ENCODE results near the gene CMTR1.
A peak's percentile ranks its signal among the peaks of the same experiment; 100 is the strongest.
"Not testable (repeated sequence)": the region's sequence is repeated elsewhere in the genome, so short reads cannot be mapped to it uniquely, and the experiment has no call there.

CMTR1 gene

DNA sequence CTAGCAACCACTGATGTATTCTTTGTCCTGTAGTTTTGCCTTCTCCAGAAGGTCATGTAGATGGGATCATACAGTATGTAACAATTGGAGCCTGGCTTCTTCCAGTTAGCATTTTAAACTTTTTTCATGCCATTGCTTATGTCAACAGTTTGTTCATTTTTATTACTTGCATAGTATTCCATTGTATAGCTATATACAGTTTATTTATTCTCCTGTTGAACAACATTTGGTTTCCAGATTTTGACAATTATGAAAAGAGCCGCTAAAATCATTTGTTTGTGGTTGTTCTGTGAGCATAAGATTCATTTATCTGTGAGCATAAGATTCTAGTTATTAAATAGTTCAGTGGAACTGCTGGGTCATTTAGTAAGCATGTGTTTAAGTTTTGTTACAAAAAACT is 23.5 kb upstream of the CMTR1 start:
- H3K27me3 Mint-ChIP-seq: peaks cover 16% of the 10 kb centered on the region
- intact Hi-C loops (cut with micrococcal nuclease): no loop called here
- no peaks in the 10 kb centered on the region for H3K9me3 Mint-ChIP-seq
- no peak overlapping the region for H3K4me3 Mint-ChIP-seq
- no peaks in the 10 kb centered on the region for H3K4me1 Mint-ChIP-seq (ENCODE audit: low read depth)
- no peak overlapping the region for H3K27ac Mint-ChIP-seq
- no peaks in the 10 kb centered on the region for H3K36me3 Mint-ChIP-seq (ENCODE audit: low read depth)

DNA sequence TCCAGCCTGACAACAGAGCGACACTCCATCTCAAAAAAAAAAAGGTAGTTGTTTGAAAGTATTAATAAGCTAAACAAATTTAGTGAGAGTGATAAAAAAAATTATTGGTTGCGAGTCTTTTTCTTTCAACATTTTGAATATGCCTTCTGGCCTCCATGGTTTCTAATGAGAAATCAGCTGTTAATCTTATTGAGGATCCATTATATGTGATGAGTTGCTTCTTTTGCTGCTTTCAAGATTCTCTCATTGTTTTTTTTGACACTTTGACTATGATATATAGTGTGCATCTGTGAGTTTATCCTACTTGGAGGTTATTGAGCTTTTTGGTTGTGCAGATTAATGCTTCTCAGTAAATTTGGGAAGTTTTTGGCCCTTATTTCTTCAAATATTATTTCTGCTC is 15.6 kb upstream of the CMTR1 start:
- no peaks in the 10 kb centered on the region for H3K36me3 Mint-ChIP-seq (ENCODE audit: low read depth)
- H3K27ac Mint-ChIP-seq: no peak overlapping the region
- H3K27me3 Mint-ChIP-seq: peaks cover 14% of the 10 kb centered on the region
- no peaks in the 10 kb centered on the region for H3K4me1 Mint-ChIP-seq (ENCODE audit: low read depth)
- peaks cover 13% of the 10 kb centered on the region for H3K9me3 Mint-ChIP-seq
- intact Hi-C loops (cut with micrococcal nuclease): no loop called here
- H3K4me3 Mint-ChIP-seq: no peak overlapping the region

DNA sequence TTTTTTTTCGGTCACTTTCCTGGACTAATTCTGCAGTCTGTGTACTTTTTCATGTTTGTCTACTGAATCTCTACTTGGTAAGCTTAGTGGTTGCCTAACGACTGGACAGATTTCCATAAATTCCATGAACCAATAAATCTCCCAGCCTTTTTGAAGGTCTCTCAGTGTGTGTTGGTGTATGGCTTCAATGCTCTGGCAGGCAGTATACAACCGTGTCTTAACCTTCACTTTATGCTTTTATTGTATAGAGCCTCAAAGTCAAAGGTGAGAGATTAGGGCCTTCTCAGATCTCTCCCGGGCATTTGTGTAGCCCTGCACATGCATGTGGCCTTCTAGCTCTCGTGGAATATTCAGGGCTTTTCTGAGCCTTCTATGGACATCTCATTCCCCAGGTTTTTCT is 14.3 kb upstream of the CMTR1 start:
- H3K9me3 Mint-ChIP-seq: peaks cover 13% of the 10 kb centered on the region
- intact Hi-C loops (cut with micrococcal nuclease): no loop called here
- no peak overlapping the region for H3K4me3 Mint-ChIP-seq
- no peaks in the 10 kb centered on the region for H3K4me1 Mint-ChIP-seq (ENCODE audit: low read depth)
- H3K36me3 Mint-ChIP-seq (ENCODE audit: low read depth): no peaks in the 10 kb centered on the region
- no peak overlapping the region for H3K27ac Mint-ChIP-seq
- H3K27me3 Mint-ChIP-seq: peaks cover 16% of the 10 kb centered on the region

DNA sequence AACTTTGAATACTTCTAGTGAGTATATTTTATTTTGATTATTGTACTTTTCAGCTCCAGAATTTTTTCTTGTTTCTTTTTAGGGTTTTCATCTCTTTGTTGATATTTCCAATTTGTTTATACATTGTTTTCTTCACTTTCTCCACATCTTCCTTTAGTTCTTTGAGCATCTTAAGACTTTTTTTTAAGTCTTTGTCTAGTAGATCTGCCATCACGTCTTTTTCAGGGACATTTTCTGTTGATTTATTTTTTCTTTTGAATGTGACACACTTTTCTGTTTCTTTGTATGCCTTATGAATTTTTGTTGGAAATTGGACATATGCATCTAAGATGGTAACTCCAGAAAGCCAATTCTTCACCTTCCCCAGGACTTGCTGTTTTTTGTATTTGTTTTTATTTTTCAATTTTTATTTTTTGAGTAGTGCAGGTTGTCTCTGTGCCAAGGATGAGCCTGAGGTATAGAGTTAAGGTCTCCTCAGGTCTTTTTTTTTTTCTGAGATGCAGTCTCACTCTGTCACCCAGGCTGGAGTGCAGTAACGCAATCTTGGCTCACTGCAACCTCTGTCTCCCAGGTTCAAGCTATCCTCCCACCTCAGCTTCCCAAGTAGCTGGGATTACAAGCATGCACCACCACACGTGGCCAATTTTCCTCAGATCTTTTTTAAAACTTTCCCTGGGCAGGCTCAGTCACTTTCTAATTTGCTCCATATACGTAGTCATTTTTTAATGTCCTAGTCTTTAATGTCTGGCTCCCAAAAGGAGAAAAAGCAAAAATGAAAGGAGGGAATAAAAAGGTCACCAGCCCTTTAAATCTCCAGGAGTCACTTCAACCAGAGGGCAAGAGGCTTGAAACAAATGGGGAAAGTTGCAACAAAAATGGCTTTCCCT is 6.7 kb upstream of the CMTR1 start:
- H3K27ac Mint-ChIP-seq: no peak overlapping the region
- H3K9me3 Mint-ChIP-seq: no peaks in the 10 kb centered on the region
- no peaks in the 10 kb centered on the region for H3K4me1 Mint-ChIP-seq (ENCODE audit: low read depth)
- intact Hi-C loops (cut with micrococcal nuclease): no loop called here
- H3K36me3 Mint-ChIP-seq (ENCODE audit: low read depth): no peaks in the 10 kb centered on the region
- H3K4me3 Mint-ChIP-seq: no peak overlapping the region
- peaks cover 18% of the 10 kb centered on the region for H3K27me3 Mint-ChIP-seq

DNA sequence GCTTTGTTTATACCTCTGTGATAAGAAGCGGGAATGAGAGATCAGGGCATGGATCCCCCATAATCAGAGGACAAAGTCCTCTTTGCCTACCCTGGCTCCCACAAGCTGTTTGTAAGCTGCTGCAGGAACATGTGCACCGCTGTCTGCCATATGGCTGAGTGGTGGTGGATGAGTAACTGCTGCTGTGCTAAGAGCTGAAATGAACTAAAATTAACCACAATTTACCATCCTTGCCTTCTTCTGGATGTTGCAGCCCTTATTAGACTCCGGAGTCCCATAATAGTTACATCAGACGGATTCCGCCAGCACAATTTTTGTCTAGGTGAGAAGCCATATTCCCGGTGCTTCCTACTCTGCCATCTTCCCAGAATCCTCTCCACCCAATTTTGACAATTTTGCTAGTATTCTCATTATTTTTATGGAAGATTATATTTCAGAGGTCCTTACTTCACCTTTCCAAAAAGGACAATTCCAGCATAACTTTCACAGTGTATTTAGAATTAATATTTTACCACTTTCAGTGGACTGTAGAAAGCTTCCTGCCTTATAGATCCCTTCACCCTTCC is 6.0 kb upstream of the CMTR1 start:
- H3K36me3 Mint-ChIP-seq (ENCODE audit: low read depth): no peaks in the 10 kb centered on the region

DNA sequence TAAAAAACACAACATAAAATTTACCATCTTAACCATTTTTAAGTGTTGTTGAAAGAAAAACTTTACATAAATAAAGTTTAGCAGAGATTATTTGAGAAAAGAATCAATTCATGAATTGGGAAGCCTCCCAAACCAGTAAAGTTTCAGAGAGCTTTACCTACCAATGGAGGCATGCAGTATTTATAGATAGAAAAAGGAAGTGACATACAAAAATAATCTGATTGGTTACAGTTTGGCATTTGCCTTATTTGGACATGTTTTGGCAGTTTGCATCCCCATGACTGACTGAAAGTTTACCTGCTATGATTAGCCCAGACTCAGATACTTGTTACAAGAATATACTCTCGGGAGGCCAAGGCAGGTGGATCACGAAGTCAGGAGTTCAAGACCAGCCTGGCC is 3.7 kb upstream of the CMTR1 start:
- no peak overlapping the region for H3K27ac Mint-ChIP-seq
- H3K27me3 Mint-ChIP-seq: peaks cover 16% of the 10 kb centered on the region
- H3K36me3 Mint-ChIP-seq (ENCODE audit: low read depth): no peaks in the 10 kb centered on the region
- H3K4me3 Mint-ChIP-seq: no peak overlapping the region
- intact Hi-C loops (cut with micrococcal nuclease): no loop called here
- no peaks in the 10 kb centered on the region for H3K9me3 Mint-ChIP-seq
- H3K4me1 Mint-ChIP-seq (ENCODE audit: low read depth): peaks cover 16% of the 10 kb centered on the region

More for the DNA sequence above, 6.0 kb upstream of the CMTR1 start:
- intact Hi-C loops (cut with micrococcal nuclease): no loop called here
- Mint-ChIP-seq H3K4me3 (no peak overlapping the region), H3K9me3 (no peaks in the 10 kb centered on the region), H3K27ac (no peak overlapping the region), H3K4me1 (ENCODE audit: low read depth) (peaks cover under 1% of the 10 kb centered on the region), H3K27me3 (peaks cover 18% of the 10 kb centered on the region)

DNA sequence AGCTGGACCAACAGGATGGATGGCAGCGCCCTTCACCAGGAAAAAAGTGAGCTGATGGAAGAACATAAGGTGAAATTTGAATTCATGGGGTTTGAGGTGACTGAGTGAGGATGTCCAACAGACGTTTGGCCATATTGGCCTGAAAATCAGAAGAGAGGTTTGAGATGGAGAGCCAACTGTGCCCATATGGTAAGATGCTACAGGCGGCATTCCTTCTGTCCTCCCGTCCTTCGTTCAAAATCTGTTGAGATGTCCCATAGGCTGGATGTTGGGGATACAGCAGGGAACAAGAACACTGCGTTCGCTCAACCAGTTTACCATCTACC is 468 bp upstream of the CMTR1 start:
- peaks cover 9% of the 10 kb centered on the region for H3K27me3 Mint-ChIP-seq
- peaks cover 20% of the 10 kb centered on the region for H3K4me1 Mint-ChIP-seq (ENCODE audit: low read depth)
- peak overlapping the region; percentile 81 for H3K27ac Mint-ChIP-seq
- no peaks in the 10 kb centered on the region for H3K9me3 Mint-ChIP-seq
- intact Hi-C loops (cut with micrococcal nuclease): no loop called here
- peak overlapping the region; percentile 86 for H3K4me3 Mint-ChIP-seq
- peaks cover 23% of the 10 kb centered on the region for H3K36me3 Mint-ChIP-seq (ENCODE audit: low read depth)

DNA sequence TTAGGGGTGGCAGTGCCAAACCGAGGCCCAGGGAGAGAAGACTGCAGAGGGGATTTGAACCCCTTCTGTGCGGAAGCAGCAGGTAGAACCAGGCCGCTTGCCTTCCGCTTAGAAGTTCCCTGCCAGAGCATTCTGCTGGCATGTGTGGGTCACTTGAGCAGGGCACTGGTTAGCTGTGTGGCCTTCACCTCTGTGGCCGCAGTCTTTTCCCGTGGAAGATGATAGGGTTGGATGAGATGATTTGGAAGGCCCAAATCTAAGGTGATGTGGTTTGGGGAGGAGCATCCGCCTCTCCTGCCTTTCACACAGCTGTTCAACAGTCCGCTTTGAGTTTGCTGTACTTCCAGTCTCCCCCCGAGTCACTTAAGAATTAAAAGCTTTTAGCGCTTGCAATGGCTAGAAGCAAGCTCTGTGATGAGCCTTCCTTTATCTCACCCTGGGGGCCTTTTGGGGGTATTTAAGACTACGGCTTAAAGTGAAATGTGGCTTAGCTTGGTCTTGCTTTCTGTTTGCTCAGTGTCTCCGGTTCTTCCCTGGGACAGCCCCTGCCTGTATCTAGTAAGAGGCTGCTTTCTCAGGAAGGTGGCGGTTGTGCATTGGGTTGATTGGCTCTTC is 743 bp downstream of the CMTR1 start:
- H3K27me3 Mint-ChIP-seq: no peaks in the 10 kb centered on the region
- peaks cover 35% of the 10 kb centered on the region for H3K36me3 Mint-ChIP-seq (ENCODE audit: low read depth)
- peak overlapping the region; percentile 81 for H3K27ac Mint-ChIP-seq
- H3K4me1 Mint-ChIP-seq (ENCODE audit: low read depth): peaks cover 20% of the 10 kb centered on the region
- H3K9me3 Mint-ChIP-seq: no peaks in the 10 kb centered on the region
- peak overlapping the region; percentile 86 for H3K4me3 Mint-ChIP-seq
- intact Hi-C loops (cut with micrococcal nuclease): no loop called here

DNA sequence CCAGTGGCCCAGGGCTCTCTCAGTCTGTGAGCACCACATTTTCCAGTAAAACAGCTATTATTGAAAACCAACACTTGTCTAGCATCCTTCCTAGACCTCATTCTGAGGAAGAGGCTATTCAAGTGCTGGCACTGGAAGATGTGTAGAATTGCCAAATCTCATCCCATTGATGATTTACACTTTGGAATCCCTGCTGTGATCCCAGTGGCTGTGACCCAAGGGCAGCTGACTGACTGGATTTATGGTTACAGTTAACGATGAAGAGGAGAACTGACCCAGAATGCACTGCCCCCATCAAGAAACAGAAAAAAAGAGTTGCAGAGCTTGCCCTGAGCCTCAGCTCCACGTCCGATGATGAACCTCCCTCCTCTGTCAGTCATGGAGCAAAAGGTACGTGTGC is 2.4 kb downstream of the CMTR1 start:
- no peak overlapping the region for H3K27ac Mint-ChIP-seq
- H3K27me3 Mint-ChIP-seq: no peaks in the 10 kb centered on the region
- intact Hi-C loops (cut with micrococcal nuclease): no loop called here
- no peak overlapping the region for H3K4me3 Mint-ChIP-seq
- H3K9me3 Mint-ChIP-seq: no peaks in the 10 kb centered on the region
- H3K36me3 Mint-ChIP-seq (ENCODE audit: low read depth): peaks cover 42% of the 10 kb centered on the region
- H3K4me1 Mint-ChIP-seq (ENCODE audit: low read depth): peaks cover 20% of the 10 kb centered on the region

DNA sequence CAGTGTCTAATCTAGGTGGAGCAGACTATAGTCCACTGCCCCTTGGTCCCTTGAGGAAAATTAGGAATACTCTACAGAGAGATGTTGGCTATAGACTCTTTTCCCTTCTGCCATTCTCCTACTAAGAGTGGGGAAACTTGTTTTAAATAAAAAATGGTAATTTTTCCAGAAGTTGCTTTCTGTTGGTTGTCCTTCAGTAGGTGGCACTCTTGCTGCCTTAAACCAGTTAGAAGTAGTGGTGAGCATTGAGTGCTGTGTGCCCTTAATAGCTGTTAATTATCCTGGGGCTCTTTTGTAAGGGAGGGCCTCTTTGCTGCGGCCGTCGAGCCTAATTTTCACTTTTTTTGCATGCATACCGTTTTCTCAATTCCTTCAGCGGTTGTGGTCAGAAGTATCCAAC is 2.8 kb downstream of the CMTR1 start:
- Mint-ChIP-seq H3K9me3 (no peaks in the 10 kb centered on the region), H3K27me3 (no peaks in the 10 kb centered on the region), H3K36me3 (ENCODE audit: low read depth) (peaks cover 42% of the 10 kb centered on the region), H3K4me3 (no peak overlapping the region), H3K4me1 (ENCODE audit: low read depth) (peaks cover 20% of the 10 kb centered on the region), H3K27ac (no peak overlapping the region)
- intact Hi-C loops (cut with micrococcal nuclease): no loop called here

DNA sequence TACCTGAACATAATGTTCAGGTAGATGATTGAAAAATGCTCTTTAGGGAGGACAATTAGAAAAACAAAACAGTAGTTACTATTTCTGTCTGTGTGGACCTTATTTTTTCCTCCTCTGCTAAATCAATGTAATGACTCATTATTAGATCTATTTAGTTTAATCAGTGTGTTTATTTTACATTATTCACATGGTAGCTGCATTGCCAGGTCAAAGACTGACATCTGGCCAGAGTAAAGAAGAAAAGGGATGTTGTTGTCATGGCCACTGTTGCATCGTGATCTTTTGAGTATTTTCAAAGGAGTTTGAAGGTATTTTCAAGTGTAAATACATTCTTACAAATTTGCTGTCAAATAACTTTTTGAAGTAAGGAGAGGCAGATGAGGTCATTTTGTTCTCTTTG is 5.9 kb downstream of the CMTR1 start:
- Mint-ChIP-seq H3K27ac (no peak overlapping the region), H3K27me3 (no peaks in the 10 kb centered on the region), H3K4me1 (ENCODE audit: low read depth) (peaks cover 8% of the 10 kb centered on the region), H3K4me3 (no peak overlapping the region), H3K9me3 (no peaks in the 10 kb centered on the region), H3K36me3 (ENCODE audit: low read depth) (peaks cover 45% of the 10 kb centered on the region)
- intact Hi-C loops (cut with micrococcal nuclease): no loop called here

DNA sequence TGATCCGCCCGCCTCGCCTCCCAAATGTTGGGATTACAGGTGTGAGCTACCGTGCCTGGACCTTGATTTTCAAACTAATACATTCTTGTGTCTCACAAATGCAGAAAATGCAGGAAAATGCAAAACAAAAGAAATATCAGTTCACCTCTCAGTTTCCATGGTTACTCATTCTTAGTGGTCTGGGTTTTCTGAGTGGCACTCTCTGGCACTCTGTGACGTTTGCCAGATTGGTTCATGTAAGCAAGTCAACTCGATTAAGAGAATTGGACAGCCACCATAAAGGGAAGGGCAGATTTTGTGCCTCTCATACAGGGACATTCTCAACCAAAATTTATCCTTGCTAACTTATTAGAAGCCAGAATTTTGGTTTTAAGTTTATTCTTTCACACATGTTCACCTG is 8.6 kb downstream of the CMTR1 start:
- peaks cover 58% of the 10 kb centered on the region for H3K36me3 Mint-ChIP-seq (ENCODE audit: low read depth)
- no peak overlapping the region for H3K27ac Mint-ChIP-seq
- intact Hi-C loops (cut with micrococcal nuclease): no loop called here
- no peaks in the 10 kb centered on the region for H3K4me1 Mint-ChIP-seq (ENCODE audit: low read depth)
- H3K9me3 Mint-ChIP-seq: no peaks in the 10 kb centered on the region
- no peak overlapping the region for H3K4me3 Mint-ChIP-seq
- no peaks in the 10 kb centered on the region for H3K27me3 Mint-ChIP-seq

DNA sequence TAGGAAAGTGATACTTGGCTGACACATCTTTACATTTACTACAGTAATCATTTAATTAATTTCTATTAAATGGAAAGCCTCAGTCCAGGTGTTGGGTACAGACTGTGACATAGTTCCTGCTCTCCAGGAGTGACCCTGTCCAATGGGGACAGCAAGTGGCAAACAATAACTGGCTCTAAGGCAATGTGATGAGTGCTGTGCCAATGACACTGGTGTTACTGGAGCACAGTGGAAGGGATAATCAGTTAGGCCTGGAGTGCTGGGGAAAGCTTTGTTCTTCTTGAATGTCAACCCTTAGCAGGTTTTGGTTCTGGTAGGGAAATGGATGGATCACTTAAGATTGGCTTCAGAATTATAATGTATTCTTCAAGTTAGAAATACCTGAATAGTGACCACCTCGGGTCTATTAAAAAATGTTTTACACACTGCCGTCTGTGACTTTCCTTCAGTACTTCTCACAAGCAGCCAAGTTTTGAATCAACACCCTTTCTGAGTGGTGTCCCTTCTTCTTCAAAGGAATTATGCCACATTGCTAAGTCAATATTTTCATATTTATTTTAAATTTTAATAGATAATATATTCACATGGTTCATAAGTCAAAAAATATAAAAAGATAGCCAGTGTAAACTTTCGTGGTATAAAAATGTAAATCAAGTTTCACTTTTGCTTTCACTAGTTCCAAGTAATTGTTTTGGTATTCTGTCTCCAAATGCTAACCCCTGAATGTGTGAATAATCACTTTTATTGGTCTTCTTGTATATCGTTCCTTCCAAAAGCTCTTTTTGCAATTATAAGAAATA is 9.6 kb downstream of the CMTR1 start:
- Mint-ChIP-seq H3K4me1 (ENCODE audit: low read depth) (no peaks in the 10 kb centered on the region), H3K27ac (peak overlapping the region; percentile 59), H3K9me3 (no peaks in the 10 kb centered on the region), H3K27me3 (no peaks in the 10 kb centered on the region), H3K36me3 (ENCODE audit: low read depth) (peaks cover 58% of the 10 kb centered on the region), H3K4me3 (peak overlapping the region; percentile 37)
- intact Hi-C loops (cut with micrococcal nuclease): no loop called here

DNA sequence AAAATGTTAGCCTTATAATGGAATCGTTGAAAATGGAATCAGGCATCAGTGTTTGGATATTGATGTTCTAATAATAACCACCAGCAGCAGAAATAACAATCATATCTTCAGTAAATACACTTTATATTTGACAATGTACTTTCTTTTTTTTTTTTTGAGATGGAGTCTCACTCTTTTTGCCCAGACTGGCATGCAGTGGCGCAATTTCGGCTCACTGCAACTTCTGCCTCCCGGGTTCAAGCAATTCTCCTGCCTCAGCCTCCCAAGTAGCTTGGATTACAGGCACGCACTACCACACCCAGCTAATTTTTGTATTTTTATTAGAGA is 10.2 kb downstream of the CMTR1 start:
- H3K4me1 Mint-ChIP-seq (ENCODE audit: low read depth); H3K27me3 Mint-ChIP-seq; H3K9me3 Mint-ChIP-seq; intact Hi-C loops (cut with micrococcal nuclease): not testable (repeated sequence)
- Mint-ChIP-seq H3K36me3 (ENCODE audit: low read depth) (peaks cover 58% of the 10 kb centered on the region), H3K4me3 (peak overlapping the region; percentile 20), H3K27ac (peak overlapping the region; percentile 59)

Measured in dendritic cell treated with granulocyte-macrophage colony-stimulating factor and Interleukin-4, amounts not matched to agents 40 ng/mL and 50 ng/mL, for 4 days (primary cell).